Measurements from ENCODE around the gene RNGTT.
"Not testable (repeated sequence)": the region's sequence is repeated elsewhere in the genome, so short reads cannot be mapped to it uniquely, and the experiment has no call there.

Gene RNGTT

GRCh38 chr6:88725111-88725975 lies 238.1 kb downstream of the RNGTT start:
- H3K4me3 Mint-ChIP-seq = peak overlapping the region; percentile 26
- peaks cover 20% of the 10 kb centered on the region for H3K4me1 Mint-ChIP-seq
- DNase-seq (ENCODE audit: low spot score in 2 of 2) (no peak), ATAC-seq (no peak)
- H3K9me3 Mint-ChIP-seq = no peaks in the 10 kb centered on the region
- peaks cover 8% of the 10 kb centered on the region for H3K36me3 Mint-ChIP-seq
- peak overlapping the region; percentile 84 for H3K27ac Mint-ChIP-seq

- H3K4me3 Mint-ChIP-seq = no peak overlapping the region
- ATAC-seq = no peak
- no peak overlapping the region for H3K27ac Mint-ChIP-seq
Measured at GRCh38 chr6:88722686-88723085, 240.7 kb downstream of the RNGTT start.

GRCh38 chr6:88716399-88716798 lies 247.0 kb downstream of the RNGTT start:
- not testable (repeated sequence) for ATAC-seq; H3K27ac Mint-ChIP-seq; H3K4me3 Mint-ChIP-seq; H3K4me1 Mint-ChIP-seq; H3K36me3 Mint-ChIP-seq; H3K9me3 Mint-ChIP-seq; DNase-seq (ENCODE audit: low spot score in 2 of 2)

More at GRCh38 chr6:88722686-88723085, 240.7 kb downstream of the RNGTT start:
- H3K9me3 Mint-ChIP-seq = no peaks in the 10 kb centered on the region
- peaks cover 4% of the 10 kb centered on the region for H3K36me3 Mint-ChIP-seq
- peaks cover 20% of the 10 kb centered on the region for H3K4me1 Mint-ChIP-seq
- DNase-seq (ENCODE audit: low spot score in 2 of 2) = no peak

GRCh38 chr6:88712243-88712936 lies 251.0 kb downstream of the RNGTT start:
- no peaks in the 10 kb centered on the region for H3K36me3 Mint-ChIP-seq
- H3K9me3 Mint-ChIP-seq = no peaks in the 10 kb centered on the region
- H3K4me1 Mint-ChIP-seq = no peaks in the 10 kb centered on the region
- no peak overlapping the region for H3K4me3 Mint-ChIP-seq
- H3K27ac Mint-ChIP-seq = no peak overlapping the region
- DNase-seq (ENCODE audit: low spot score in 2 of 2) (no peak), ATAC-seq (peak; percentile 68)

GRCh38 chr6:88709819-88710246 lies 253.6 kb downstream of the RNGTT start:
- ATAC-seq = no peak
- peaks cover 7% of the 10 kb centered on the region for H3K4me1 Mint-ChIP-seq
- no peaks in the 10 kb centered on the region for H3K36me3 Mint-ChIP-seq
- no peak for DNase-seq (ENCODE audit: low spot score in 2 of 2)
- no peaks in the 10 kb centered on the region for H3K9me3 Mint-ChIP-seq
- no peak overlapping the region for H3K4me3 Mint-ChIP-seq
- H3K27ac Mint-ChIP-seq = no peak overlapping the region

GRCh38 chr6:88708197-88708744 lies 255.1 kb downstream of the RNGTT start:
- ATAC-seq (no peak), DNase-seq (ENCODE audit: low spot score in 2 of 2) (no peak)
- peaks cover 7% of the 10 kb centered on the region for H3K4me1 Mint-ChIP-seq
- H3K4me3 Mint-ChIP-seq = no peak overlapping the region
- H3K9me3 Mint-ChIP-seq = no peaks in the 10 kb centered on the region
- H3K36me3 Mint-ChIP-seq = no peaks in the 10 kb centered on the region
- H3K27ac Mint-ChIP-seq = no peak overlapping the region

- H3K9me3 Mint-ChIP-seq = no peaks in the 10 kb centered on the region
- no peak overlapping the region for H3K27ac Mint-ChIP-seq
- ATAC-seq = peak; percentile 70
- H3K36me3 Mint-ChIP-seq = peaks cover 6% of the 10 kb centered on the region
- H3K4me3 Mint-ChIP-seq = no peak overlapping the region
- peaks cover 7% of the 10 kb centered on the region for H3K4me1 Mint-ChIP-seq
- DNase-seq (ENCODE audit: low spot score in 2 of 2) = no peak
Measured at GRCh38 chr6:88705601-88706000, 257.8 kb downstream of the RNGTT start.

GRCh38 chr6:88704980-88705379 lies 258.4 kb downstream of the RNGTT start:
- no peak overlapping the region for H3K27ac Mint-ChIP-seq
- no peak for ATAC-seq
- H3K36me3 Mint-ChIP-seq = peaks cover 6% of the 10 kb centered on the region
- peaks cover 11% of the 10 kb centered on the region for H3K4me1 Mint-ChIP-seq
- H3K4me3 Mint-ChIP-seq = no peak overlapping the region
- no peak for DNase-seq (ENCODE audit: low spot score in 2 of 2)
- H3K9me3 Mint-ChIP-seq = no peaks in the 10 kb centered on the region

- peaks cover 6% of the 10 kb centered on the region for H3K36me3 Mint-ChIP-seq
- ATAC-seq (no peak), DNase-seq (ENCODE audit: low spot score in 2 of 2) (no peak)
- peaks cover 17% of the 10 kb centered on the region for H3K4me1 Mint-ChIP-seq
- no peaks in the 10 kb centered on the region for H3K9me3 Mint-ChIP-seq
- H3K27ac Mint-ChIP-seq = no peak overlapping the region
- no peak overlapping the region for H3K4me3 Mint-ChIP-seq
Measured at GRCh38 chr6:88702956-88703556, 260.4 kb downstream of the RNGTT start.

GRCh38 chr6:88698661-88699060 lies 264.8 kb downstream of the RNGTT start:
- Mint-ChIP-seq H3K36me3 (peaks cover 6% of the 10 kb centered on the region), H3K4me3 (no peak overlapping the region), H3K4me1 (peaks cover 10% of the 10 kb centered on the region), H3K9me3 (peaks cover 5% of the 10 kb centered on the region), H3K27ac (no peak overlapping the region)
- DNase-seq (ENCODE audit: low spot score in 2 of 2) (no peak), ATAC-seq (no peak)

- Mint-ChIP-seq H3K9me3 (peaks cover 8% of the 10 kb centered on the region), H3K4me3 (no peak overlapping the region), H3K36me3 (peaks cover 4% of the 10 kb centered on the region), H3K27ac (no peak overlapping the region), H3K4me1 (peaks cover 15% of the 10 kb centered on the region)
- ATAC-seq (no peak), DNase-seq (ENCODE audit: low spot score in 2 of 2) (no peak)
Measured at GRCh38 chr6:88695937-88696336, 267.5 kb downstream of the RNGTT start.

GRCh38 chr6:88683734-88684133 lies 279.7 kb downstream of the RNGTT start:
- peaks cover 5% of the 10 kb centered on the region for H3K36me3 Mint-ChIP-seq
- H3K4me1 Mint-ChIP-seq = no peaks in the 10 kb centered on the region
- ATAC-seq = no peak
- no peak overlapping the region for H3K4me3 Mint-ChIP-seq
- H3K9me3 Mint-ChIP-seq = peaks cover 5% of the 10 kb centered on the region
- DNase-seq (ENCODE audit: low spot score in 2 of 2) = no peak
- H3K27ac Mint-ChIP-seq = no peak overlapping the region

- Mint-ChIP-seq H3K4me1 (no peaks in the 10 kb centered on the region), H3K4me3 (no peak overlapping the region), H3K27ac (no peak overlapping the region), H3K9me3 (no peaks in the 10 kb centered on the region), H3K36me3 (peaks cover 23% of the 10 kb centered on the region)
- DNase-seq (ENCODE audit: low spot score in 2 of 2) = no peak
- no peak for ATAC-seq
Measured at GRCh38 chr6:88680654-88681053, 282.8 kb downstream of the RNGTT start.

- Mint-ChIP-seq H3K4me1 (no peaks in the 10 kb centered on the region), H3K27ac (no peak overlapping the region), H3K4me3 (no peak overlapping the region), H3K9me3 (no peaks in the 10 kb centered on the region), H3K36me3 (peaks cover 29% of the 10 kb centered on the region)
- DNase-seq (ENCODE audit: low spot score in 2 of 2) (no peak), ATAC-seq (no peak)
Measured at GRCh38 chr6:88679841-88680240, 283.6 kb downstream of the RNGTT start.

- no peaks in the 10 kb centered on the region for H3K9me3 Mint-ChIP-seq
- no peak overlapping the region for H3K4me3 Mint-ChIP-seq
- peaks cover 37% of the 10 kb centered on the region for H3K36me3 Mint-ChIP-seq
- ATAC-seq (no peak), DNase-seq (ENCODE audit: low spot score in 2 of 2) (no peak)
- no peak overlapping the region for H3K27ac Mint-ChIP-seq
- no peaks in the 10 kb centered on the region for H3K4me1 Mint-ChIP-seq
Measured at GRCh38 chr6:88677356-88677755, 286.1 kb downstream of the RNGTT start.

All from stimulated activated effector memory CD8-positive, alpha-beta T cell treated with anti-CD3 and anti-CD28 coated beads, Interleukin-12 subunit alpha, Interleukin-12 subunit beta, amount 100 ng/mL, for 72 hours (primary cell).